ENCODE results near the gene ADI1.

DNA sequence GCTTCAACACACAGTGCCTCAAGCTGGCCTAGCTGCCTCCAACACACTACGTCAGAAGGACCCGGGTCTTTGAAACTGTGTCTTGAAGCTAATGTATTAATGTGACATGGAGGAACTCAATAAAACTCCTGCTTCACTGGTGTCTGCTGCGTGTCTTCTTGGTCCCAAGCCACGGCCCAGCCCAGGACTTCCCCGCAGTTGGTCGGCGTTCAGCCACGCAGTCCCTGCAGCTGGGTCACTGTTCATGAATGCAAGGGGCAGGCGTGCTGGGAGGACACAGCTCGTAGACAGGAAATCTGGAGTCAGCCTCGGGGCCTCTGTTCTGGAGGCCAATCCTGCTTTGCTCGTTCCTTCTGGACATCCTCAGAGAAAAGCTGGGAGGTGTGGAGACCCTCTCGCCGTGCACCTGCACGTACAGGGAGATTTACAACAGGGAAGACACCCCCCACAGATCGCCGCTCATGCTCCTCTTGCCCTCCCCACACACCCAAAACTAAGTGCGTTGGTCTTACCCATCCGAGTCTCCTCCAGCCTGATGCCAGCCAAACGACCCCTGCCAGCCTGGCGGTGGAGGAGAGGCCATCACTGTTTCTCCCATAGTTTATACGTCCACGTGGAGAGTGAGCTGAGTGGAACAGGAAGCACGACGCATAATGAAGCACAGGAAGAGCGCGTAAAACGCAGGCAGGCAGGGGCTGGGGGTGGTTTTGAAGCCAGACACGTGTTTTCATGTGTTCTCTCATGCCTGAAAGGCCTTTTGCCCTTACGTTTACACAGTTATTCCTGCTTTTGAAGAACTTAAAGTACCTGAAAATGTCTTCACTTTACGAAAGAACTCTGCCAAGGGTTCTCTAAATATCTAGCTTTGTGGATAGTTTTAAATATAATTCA is 39.7 kb downstream of the ADI1 start:
- TF ChIP-seq, protein P1, sequence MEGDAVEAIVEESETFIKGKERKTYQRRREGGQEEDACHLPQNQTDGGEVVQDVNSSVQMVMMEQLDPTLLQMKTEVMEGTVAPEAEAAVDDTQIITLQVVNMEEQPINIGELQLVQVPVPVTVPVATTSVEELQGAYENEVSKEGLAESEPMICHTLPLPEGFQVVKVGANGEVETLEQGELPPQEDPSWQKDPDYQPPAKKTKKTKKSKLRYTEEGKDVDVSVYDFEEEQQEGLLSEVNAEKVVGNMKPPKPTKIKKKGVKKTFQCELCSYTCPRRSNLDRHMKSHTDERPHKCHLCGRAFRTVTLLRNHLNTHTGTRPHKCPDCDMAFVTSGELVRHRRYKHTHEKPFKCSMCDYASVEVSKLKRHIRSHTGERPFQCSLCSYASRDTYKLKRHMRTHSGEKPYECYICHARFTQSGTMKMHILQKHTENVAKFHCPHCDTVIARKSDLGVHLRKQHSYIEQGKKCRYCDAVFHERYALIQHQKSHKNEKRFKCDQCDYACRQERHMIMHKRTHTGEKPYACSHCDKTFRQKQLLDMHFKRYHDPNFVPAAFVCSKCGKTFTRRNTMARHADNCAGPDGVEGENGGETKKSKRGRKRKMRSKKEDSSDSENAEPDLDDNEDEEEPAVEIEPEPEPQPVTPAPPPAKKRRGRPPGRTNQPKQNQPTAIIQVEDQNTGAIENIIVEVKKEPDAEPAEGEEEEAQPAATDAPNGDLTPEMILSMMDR (IDR thresholded peaks at IDR 0.05 in 4 of 5, conservative IDR thresholded peaks at IDR 0.05 in 1 of 5) = no peak
- no peak for TF ChIP-seq POLR2A (IDR thresholded peaks at IDR 0.05)
